GM19324 (cell line): Measurements from ENCODE around the gene SMARCC1.
"Not testable (repeated sequence)": the region's sequence is repeated elsewhere in the genome, so short reads cannot be mapped to it uniquely, and the experiment has no call there.

ENCODE experiments used
- ATAC-seq: cut with Tn5 transposase; IDR thresholded peaks from one replicate; pipeline ENCODE4 v1.9.1; 2021; ENCODE audit warnings: mild to moderate bottlenecking, moderate library complexity; ENCODE audit not compliant: unreplicated experiment, low FRiP score

SMARCC1 gene

DNA sequence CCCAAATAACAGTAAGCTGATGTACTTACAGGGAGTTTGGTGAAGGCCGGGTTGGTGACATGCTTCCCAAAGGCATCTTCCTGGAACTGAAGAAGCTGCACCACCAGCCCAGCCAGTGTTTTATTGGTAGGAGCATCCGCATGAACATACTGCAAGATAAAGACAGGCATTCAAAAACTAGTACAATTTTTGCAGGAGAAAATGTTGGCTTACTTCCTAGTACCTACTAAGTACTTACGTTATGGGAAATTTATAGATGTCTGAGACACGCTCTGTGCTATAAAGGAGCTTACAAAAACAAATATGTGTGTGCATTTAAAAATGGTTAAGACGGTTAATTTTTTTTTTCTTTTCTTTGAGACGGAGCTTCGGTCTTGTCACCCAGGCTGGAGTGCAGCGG is 8.9 kb downstream of the SMARCC1 start:
- no peak for ATAC-seq

GRCh38 chr3:47772047-47772446 is 9.6 kb downstream of the SMARCC1 start:
- ATAC-seq, result no peak

DNA sequence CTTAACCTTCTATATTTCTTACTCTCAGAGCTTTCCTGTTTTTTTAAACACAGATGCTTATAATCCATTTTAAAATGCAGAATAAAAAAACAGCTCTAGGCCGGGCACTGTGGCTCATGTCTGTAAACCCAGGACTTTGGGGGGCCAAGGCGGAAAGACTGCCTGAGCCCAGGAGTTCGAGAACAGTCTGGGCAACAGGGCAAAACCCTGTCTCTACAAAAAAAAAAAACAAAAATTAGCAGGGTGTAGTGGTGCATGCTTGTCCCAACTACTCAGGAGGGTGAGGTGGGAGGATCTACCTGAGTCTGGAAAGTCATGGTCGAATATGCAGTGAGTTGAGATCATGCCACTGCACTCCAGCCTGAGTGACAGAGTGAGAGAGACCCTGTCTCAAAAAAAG is 15.5 kb downstream of the SMARCC1 start:
- no peak for ATAC-seq

- ATAC-seq, result no peak
These were observed 19.5 kb downstream of the SMARCC1 start for GRCh38 chr3:47762233-47762632.

DNA sequence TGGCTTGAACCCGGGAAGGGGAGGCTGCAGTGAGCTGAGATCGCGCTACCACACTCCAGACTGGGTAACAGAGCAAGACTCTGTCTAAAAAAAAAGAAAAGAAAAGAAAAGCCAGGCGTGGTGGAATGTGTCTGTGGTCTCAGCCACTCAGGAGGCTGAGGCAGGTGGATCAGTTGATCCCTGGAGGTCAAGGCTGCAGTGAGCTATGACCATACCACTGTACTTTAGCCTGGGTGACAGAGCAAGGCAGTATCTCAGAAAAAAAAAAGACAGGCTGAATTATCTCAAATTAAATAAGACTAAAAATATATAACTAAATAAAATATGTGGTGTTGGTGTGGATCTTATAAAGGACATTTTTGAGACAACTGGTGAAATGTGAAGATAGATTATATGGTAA is 20.6 kb downstream of the SMARCC1 start:
- no peak for ATAC-seq

- ATAC-seq, result not testable (repeated sequence)
These were observed 21.5 kb downstream of the SMARCC1 start for GRCh38 chr3:47760207-47760606.

DNA sequence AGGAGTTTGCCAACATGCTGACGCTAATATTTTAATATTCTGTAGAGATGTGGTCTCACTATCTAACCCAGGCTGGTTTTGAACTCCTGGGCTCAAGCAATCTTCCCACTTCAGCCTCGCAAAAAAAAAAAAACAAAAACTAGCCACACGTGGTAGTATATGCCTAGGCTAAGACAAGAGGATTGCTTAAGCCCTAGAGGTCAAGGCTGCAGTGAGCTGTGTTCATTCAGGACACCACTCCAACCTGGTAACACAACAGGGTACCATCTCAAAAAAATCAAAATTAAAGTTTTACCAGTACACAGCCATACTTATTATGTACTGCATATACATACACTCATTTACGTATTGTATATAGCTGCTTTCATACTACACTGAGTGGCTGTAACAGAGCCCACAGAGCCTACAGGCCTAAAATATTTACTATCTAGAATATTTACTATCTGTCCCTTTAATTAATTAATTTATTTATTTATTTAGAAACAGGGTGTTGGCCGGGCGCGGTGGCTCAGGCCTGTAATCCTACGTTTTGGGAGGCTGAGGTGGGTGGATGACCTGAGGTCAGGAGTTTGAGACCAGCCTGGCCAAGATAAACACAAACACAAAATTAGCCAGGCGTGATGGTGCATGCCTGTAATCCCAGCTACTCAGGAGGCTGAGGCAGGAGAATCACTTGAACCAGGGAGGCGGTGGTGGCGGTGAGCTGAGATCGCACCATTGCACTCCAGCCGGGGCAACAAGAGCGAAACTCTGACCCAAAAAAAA is 23.2 kb downstream of the SMARCC1 start:
- ATAC-seq, result no peak

DNA sequence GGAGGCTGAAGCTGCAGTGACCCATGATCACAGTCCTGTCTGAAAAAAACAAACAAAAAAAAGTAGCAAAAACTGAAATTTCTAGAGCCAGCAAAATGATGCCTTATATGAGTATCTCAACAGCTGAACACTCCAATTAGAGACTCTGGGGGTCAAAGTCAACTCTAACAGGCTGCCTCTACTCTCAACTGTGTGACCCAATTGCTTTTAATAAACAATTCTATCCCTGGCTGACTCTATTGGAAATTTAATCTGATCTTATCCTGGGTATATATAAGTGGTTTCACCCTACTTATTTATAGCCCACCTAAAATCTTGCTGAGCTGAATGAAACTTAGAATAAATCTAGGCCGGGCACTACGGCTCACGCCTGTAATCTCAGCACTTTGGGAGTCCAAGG is 29.0 kb downstream of the SMARCC1 start:
- no peak for ATAC-seq

GRCh38 chr3:47750811-47751354 is 30.8 kb downstream of the SMARCC1 start:
- ATAC-seq, result not testable (repeated sequence)

DNA sequence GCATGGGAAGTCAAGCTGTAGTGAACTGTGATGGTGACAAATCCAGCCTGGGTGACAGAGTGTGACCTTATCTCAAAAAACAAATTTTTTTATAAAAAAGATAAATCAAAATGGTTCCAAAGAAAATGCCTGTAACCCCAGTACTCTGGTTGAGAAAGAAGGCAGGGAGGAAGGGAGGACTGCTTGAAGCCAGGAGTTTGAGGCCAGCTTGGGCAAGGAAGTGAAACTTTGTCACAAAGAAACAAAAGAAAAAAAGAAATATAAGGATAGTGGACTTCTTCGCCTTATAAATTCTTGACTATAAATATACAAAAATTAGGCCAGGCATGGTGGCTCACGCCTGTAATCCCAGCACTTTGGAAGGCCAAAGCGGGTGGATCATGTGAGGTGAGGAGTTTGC is 34.1 kb downstream of the SMARCC1 start:
- no peak for ATAC-seq

GRCh38 chr3:47746264-47746663 is 35.4 kb downstream of the SMARCC1 start:
- ATAC-seq, result no peak

DNA sequence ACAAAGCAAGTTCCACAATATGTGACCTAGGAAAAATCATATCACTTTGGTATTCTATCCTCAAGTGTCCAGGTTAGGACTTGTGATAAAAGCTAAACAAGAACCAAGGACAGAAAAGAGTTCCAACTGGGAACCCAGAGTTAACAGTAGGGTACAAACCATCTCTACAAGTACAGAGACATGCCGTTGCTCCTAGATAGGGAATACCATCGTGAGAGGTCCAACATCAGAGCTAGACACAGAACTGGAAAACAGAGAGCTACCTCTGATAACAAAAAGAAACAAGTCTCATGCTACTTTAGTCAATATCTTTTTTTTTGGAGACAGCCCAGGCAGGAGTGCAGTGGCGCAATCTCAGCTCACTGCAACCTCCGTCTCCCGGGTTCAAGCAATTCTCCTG is 37.8 kb downstream of the SMARCC1 start:
- ATAC-seq, result no peak

DNA sequence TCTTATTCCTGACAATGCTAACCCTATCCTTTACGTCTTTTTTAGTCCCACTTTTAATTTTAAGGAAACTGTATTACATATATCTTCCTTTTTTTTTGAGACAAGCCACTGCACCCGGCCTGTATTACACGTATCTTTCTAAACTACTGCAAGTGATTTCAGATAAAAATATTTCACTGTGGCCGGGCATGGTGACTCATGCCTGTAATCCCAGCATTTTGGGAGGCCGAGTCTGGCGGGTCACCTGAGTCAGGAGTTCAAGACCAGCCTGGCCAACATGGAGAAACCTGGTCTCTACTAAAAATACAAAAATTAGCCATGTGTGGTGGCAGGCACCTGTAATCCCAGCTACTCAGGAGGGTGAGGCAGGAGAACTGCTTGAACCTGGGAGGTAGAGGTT is 38.3 kb downstream of the SMARCC1 start:
- not testable (repeated sequence) for ATAC-seq

DNA sequence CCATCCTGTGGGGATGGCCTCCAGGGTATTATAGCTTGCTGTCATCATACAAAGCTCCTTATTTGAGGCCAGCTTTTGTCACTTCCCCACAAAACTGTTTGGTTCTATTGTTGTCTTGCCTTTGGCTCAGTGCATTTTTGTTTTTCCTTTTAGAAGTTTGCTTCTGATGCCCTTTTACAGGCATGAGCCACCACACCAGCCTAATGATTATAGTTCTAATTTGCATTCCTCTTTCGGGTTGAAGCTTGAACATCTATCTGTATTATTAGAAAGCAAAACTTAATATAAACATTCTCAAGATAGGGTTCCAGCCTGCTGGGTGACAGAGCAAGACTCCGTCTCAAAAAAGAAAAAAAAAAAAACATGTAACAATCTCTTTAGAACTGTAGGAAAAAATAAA is 39.8 kb downstream of the SMARCC1 start:
- peak; percentile 58 for ATAC-seq

DNA sequence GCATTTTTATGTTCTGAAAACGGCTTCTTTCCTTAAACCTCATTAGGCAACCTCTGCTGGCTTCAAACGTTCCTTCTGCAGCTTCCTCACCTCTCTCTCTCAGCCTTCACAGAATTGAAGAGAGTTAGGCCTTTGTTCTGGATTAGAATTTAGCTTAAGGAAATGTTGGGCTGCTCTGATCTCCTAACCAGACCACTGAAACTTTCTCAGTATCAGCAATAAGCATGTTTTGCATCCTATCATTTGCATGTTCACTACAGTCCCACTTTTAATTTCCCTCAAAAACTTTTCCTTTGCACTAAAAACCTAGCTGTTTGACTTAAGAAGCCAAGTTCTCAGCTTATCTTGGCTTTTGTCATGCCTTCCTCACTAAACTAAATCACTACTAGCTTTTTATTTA is 49.5 kb downstream of the SMARCC1 start:
- no peak for ATAC-seq

DNA sequence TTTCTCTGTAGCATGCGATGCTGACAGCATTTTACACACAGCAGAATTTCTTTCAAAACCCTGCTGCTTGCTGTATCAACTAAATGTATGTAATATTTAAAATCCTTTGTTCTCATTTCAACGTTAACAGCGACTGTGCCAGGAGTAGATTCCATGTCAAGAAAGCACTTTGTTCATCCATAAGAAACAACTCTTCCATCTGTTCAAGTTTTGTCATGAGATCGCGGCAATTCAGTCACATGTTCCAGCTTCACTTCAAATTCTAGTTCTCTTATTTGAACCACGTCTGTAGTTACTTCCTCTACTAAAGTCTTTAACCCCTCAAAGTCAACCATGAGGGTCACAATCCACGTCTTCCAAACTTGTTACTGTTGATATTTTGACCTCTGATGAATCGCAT is 50.6 kb downstream of the SMARCC1 start:
- no peak for ATAC-seq

DNA sequence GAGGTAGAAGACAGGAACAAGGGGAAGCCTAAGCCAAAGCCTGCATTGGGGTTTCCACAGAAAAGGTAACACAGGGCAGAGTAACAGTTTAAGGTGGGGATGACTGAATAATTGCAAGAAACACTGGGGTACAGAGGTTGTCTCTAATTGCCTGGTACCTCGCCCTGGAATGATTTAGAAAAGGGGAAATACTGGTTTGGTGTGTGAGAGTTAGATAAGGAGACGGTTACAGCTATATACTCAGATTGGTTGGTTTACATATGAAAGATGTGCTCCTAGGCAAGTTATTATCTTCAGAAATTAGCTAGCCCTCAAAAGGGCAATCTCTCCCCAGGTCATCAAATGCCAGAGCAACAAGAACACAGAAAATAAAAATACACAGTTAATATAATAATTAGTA is 58.8 kb downstream of the SMARCC1 start:
- no peak for ATAC-seq

- ATAC-seq, result not testable (repeated sequence)
These were observed 64.2 kb downstream of the SMARCC1 start for GRCh38 chr3:47717448-47717847.

- ATAC-seq, result no peak
These were observed 65.0 kb downstream of the SMARCC1 start for GRCh38 chr3:47716656-47717055.

DNA sequence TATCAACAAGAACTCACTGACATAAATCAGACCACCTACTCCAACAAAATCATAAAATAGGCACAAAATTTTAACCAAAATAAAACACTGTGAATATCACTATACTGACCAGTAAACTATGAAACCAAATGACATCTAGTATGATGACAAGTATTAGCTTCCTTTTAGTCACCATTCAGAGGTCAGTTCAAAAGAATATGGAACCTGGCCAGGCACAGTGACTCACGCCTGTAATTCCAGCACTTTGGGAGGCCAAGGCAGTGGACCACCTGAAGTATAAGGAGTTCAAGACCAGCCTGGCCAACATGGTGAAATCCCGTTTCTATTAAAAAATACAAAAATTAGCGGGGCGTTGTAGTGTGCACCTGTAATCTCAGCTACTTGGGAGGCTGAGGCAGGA is 65.8 kb downstream of the SMARCC1 start:
- ATAC-seq, result no peak

GRCh38 chr3:47714606-47715005 is 67.1 kb downstream of the SMARCC1 start:
- ATAC-seq, result no peak

DNA sequence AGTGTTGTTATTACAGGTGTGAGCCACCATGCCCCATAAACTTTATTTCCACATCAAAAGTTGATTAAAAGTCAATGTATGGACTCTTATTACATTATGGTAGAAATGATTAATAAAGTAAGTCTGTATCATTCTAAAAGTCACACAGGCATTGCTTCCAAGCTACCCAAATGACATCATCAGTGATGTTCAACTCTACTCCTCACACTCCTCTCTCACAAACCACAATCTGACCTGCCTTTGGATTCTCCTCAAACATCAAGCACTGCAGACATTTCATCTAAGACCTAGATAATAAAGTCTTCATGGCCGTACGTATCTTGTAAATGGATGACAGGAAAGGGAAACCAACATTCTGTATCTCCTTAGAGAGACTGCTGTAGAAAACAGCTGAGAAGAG is 68.0 kb downstream of the SMARCC1 start:
- ATAC-seq, result no peak
